M059J (cell line): ENCODE measurements around the gene ZFHX2. TPM values are rescaled to one million over a fixed set of nuclear protein-coding genes. Genes with fewer than 3 reads are reported as not detected.

Source experiments
- DNase-seq: peaks from one replicate; pipeline ENCODE4 v3.0.0-alpha.2; 2012; ENCODE audit warnings: low read depth
- total RNA-seq: library from RNA; depleted of rRNA; stranded (reverse); fragments of >200 nt; shearing (Covaris generic); gene quantifications from 2 replicates; pipeline ENCODE4 v1.2.3, GENCODE V29; 2014

The ZFHX2 gene
- total RNA-seq, 1 experiment from 2014 or later, result 0.05 TPM

- no peak for DNase-seq
Observed at GRCh38 chr14:23572836-23573235, 21.3 kb upstream of the ZFHX2 start.

DNA sequence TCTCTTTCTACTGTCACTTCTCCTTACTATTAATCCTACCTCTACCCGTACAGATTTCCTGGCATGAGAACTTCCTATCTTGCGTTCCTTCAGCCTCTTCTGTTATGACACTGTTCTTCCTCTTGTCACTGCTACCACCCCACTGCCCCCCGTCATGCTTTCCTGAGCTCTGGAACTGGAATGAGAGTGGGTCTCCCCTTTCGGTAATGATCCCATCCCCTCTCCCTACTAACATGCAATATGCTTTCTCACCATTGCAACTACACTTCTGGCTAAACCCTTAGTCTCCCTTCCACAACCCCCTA lies 20.9 kb upstream of the ZFHX2 start:
- no peak for DNase-seq

DNA sequence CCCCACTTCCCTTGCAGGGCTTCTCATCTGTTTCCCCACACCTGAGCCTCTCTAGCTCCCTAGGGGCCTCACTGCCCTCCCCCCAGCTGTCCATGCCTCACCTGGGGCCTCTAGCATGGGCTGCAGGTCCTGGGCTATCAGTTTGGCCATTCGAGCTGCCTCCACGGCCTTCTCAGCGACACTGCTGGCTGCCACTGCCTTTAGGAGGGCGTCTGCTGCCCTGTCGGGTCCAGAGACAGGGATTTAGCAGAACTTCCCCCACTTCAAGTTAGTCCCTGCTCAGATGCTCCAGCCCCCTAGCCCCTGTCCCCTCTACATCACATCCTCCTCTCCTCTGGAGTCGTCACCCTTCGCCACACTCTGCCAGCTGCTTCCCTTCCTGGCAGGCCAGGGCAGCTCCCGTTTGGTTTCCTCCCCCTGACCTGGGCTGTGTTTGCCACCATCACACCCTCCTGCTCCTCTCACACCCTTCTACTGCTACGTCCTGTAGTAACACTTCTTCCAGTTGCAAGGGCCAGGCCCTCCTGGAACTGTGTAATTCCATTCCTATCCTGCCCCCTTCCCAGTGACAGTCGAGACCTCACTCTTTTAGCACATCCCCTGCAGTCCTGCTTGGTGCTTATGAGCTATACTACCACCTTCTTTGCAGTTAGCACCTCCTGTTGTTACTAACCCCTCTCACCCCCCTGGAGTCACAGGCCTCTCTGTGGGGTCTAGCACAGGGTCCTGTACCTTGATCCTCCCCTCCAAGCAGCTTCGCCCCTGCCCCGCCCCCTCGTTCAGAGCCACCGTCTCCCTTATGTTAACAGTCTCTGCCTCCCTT lies 20.3 kb upstream of the ZFHX2 start:
- no peak for DNase-seq

- no peak for DNase-seq
Observed at GRCh38 chr14:23570806-23571483, 19.4 kb upstream of the ZFHX2 start.

DNA sequence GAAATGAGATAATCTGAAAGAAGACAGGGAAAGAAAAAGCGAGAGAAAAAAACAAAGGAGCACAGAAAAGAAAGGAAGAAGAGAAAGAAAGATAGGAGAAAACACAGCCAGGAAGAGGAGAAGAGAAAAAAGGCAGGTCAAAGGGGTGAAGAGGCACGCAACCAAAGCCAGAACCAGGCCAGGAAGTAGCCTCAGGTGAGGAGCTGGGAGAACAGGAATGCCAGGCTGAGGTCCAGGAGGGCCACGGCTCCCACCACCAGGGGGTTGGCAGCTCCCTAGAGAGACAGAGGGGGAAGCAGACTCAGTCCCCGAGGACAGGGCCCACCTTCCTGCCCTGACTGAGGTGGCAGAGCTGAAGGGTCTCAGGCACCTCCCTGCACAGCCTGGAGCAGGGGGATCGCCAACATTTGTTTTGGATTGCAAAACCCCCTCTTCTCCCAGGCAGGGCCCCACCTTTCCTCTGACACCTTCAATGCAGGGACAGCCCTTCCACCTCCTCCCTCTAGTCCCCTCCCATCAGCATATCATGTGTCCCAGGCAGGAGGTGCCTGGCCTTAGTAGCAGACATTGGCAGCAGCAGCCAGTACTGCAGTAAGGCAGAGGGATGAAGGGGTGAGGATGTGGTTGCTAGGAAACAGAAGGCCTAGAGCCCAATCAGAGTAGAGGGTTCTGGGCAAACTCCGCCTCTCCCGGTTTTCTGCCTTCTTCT lies 18.0 kb upstream of the ZFHX2 start:
- DNase-seq, result peak; percentile 38

- DNase-seq, result peak; percentile 37
Observed at GRCh38 chr14:23568600-23569331, 17.2 kb upstream of the ZFHX2 start.

- DNase-seq, result no peak
Observed at GRCh38 chr14:23568021-23568599, 16.5 kb upstream of the ZFHX2 start.

DNA sequence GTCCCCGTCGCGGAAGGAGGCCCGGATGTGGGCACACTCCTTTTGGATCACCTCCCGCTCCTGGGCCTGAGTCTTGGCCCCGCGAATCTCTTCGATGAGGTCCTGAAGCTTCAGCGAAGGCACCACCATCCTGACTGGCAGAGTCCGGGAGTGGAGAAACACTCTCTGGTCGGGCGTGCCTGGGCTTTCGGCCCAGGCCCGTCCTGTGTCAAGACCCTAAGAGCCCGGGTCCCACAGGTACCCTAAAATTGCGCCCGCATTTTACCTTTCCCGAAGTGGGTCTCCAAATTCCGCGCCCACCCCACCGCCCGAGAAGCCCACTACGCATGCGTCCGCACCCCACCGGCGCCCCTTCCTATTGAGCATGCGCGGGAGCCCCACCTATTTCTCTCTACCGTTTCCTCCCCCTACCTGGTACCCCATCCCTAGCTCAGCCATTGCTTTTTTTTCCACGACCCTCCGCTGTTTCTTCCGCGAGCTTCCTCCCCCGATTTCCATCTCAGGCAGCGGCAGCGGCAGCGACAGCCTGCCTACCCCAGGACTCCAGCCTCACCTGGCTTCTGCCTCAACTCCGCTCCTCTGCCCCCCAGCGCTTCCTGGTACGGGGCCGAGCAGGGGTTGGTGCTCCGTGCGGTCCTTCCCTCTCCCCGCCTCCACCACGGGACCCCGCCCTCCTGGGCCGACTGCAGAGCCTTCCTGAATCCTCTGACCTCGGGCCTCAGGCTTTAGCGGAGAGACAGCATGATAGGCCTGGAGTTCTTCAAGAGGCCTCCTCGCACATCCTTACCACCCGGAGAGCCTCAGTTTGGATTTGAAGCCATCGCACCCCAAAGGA lies 15.8 kb upstream of the ZFHX2 start, which contains the start of gene AP1G2:
Gene AP1G2, minus strand, starts transcription at position 606 of the 835 bp plus-strand sequence. Its CDS starts 477 bp downstream, at position 129.
- DNase-seq, result peak; percentile 77

- peak; percentile 22 for DNase-seq
Observed at GRCh38 chr14:23566778-23567185, 15.2 kb upstream of the ZFHX2 start.

GRCh38 chr14:23566112-23566777 lies 14.7 kb upstream of the ZFHX2 start:
- no peak for DNase-seq

DNA sequence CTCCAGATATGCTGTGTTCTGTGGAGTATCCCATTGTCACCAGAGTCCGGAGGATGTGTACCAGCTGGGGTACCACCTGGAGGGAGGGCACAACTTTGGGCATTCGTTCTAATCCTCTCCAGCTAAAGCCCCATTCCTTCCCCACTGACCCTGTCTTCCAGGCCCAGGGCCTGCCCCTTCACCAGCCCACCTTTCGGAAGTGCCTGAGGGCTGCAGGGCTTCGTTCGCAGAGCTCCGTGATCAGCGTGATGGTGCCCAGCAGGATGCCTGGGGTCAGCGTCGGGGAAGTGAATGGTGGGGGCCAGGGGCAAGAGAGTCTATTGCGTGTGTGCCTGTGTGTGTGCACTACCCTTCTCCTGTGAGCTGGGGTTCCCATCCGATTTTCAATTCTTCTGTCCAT lies 14.1 kb upstream of the ZFHX2 start:
- DNase-seq, result no peak

- DNase-seq, result no peak
Observed at GRCh38 chr14:23564876-23565275, 13.3 kb upstream of the ZFHX2 start.

DNA sequence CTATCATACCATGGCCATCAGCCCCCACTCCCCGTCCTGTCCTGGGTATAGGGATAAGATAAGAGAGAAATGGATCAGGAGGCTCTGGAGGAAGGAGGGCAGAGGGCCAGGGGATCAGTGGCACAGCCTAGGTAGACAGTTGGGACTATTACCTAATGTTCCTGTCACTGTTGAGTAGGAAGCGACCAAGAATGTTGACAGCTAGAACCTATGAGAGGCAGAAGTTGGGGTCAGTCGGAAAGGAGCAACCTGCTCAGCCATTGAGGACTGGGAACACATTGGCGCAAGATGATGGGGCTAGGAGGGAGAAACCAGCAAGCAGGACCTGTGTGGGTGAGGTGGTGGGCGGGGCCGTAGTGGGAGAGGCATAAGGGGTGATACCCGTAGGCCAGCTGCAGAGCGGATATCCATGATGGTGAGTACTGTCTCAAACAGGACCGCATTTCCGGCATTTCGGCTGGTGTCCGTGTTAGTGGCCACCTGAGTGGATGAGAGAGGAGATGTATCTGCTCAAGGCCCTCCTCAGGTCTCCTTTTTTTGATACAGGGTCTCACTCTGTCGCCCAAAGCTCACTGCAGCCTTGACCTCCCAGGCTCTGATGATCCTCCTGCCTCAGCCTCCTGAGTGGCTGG lies 12.7 kb upstream of the ZFHX2 start:
- DNase-seq, result no peak

- no peak for DNase-seq
Observed at GRCh38 chr14:23563473-23564180, 12.1 kb upstream of the ZFHX2 start.

GRCh38 chr14:23562822-23563472 lies 11.4 kb upstream of the ZFHX2 start:
- DNase-seq, result peak; percentile 35

- peak; percentile 37 for DNase-seq
Observed at GRCh38 chr14:23561873-23562821, 10.6 kb upstream of the ZFHX2 start.

DNA sequence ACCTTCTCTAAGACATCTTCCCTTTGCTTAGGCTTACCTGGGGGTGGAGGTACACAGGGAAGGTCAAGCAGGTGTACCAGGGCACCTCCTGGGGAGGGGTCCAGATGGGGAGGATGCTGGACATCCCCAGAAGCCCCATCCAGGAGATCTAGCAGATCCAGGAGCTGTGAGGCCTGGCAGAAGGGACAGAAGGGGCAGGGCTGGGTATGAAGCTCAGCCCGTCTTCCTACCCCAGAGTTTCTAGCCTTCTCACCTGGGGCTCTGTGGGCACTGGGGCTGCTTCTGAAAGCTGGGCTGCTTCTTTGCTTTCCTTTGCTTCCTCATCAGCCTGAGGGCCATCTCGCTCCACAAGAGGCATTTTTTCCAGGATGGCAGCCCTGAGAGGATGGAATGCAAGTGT lies 9.7 kb upstream of the ZFHX2 start:
- no peak for DNase-seq
